Ovary (tissue), 3 donors: ENCODE results near the gene ANKRD10.

Source experiments
- EP300 ChIP-seq: sonication (generic); formaldehyde crosslinking; IDR thresholded peaks from one replicate; pipeline ENCODE4 v1.6.1; 2017; ENCODE audit warnings: antibody characterized with exemption
- POLR2A ChIP-seq: fragments of 450-650 bp; IDR thresholded peaks from one replicate; pipeline ENCODE4 v1.6.1; 2017; ENCODE audit warnings: antibody characterized with exemption, mild to moderate bottlenecking, moderate library complexity
- TF ChIP-seq, protein P1 (sequence below), 3 donors: fragments of 450-650 bp in 2 of 3; fragments of 200-600 bp in 1 of 3; IDR thresholded peaks; one replicate each; pipeline versions ENCODE4 v1.5.1 to v1.8.0; 2016 to 2022; ENCODE audit warnings: antibody characterized with exemption in 3 of 3, mild to moderate bottlenecking in 1 of 3
- donor health status: DM: no; HTN: no; CAD: no.

DNA sequence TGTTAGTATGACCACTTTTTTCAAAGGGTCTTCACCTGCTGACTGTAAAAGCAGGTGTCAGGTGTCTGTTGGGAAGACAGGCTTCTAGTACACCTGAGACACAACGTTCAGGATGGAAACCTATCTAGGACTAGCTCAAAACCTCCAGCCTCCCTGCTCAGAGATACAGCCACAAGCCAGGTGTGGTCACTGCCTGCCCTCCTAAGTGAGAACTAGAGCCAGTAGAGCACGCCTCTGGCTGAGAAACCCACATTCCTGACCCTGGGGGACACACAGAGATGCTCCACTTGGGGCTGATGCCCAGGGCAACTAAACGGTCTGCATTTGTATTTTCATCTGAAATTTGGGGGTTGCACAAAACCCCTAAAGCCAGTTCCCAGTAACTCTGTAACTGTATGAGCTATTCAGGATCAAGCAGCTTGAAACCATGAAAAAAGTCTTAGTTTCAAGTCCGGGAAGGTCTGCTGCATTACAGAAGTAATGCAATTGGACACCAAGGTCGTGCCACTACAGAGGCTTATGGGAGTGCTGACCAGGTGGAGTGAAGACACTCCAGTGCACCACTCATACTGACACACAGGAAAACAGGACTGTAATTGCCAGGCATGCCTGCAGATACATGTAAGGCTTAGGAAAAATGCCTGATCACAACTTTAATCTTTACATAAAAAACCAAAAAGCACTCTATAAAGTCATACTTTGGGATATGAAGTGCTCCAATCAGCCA, 27.8 kb downstream of the ANKRD10 start:
- TF ChIP-seq, protein P1, sequence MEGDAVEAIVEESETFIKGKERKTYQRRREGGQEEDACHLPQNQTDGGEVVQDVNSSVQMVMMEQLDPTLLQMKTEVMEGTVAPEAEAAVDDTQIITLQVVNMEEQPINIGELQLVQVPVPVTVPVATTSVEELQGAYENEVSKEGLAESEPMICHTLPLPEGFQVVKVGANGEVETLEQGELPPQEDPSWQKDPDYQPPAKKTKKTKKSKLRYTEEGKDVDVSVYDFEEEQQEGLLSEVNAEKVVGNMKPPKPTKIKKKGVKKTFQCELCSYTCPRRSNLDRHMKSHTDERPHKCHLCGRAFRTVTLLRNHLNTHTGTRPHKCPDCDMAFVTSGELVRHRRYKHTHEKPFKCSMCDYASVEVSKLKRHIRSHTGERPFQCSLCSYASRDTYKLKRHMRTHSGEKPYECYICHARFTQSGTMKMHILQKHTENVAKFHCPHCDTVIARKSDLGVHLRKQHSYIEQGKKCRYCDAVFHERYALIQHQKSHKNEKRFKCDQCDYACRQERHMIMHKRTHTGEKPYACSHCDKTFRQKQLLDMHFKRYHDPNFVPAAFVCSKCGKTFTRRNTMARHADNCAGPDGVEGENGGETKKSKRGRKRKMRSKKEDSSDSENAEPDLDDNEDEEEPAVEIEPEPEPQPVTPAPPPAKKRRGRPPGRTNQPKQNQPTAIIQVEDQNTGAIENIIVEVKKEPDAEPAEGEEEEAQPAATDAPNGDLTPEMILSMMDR (IDR thresholded peaks at IDR 0.05) = no peak
- TF ChIP-seq EP300 = no peak
- no peak for TF ChIP-seq POLR2A
